SK-N-SH (cell line): ENCODE measurements around the gene EYA3.

Source experiments
- CTCF ChIP-seq: fragments of 200-600 bp; sonication (generic); IDR thresholded peaks from 2 replicates; pipeline ENCODE4 v1.6.1; 2017; ENCODE audit warnings: antibody characterized with exemption, mild to moderate bottlenecking, moderate library complexity
- FOXJ3 ChIP-seq: sonication (generic); formaldehyde crosslinking; IDR thresholded peaks from 2 replicates; pipeline ENCODE4 v1.5.1; 2020; ENCODE audit warnings: mild to moderate bottlenecking, missing genetic modification reagents
- RFX5 ChIP-seq: IDR thresholded peaks from 2 replicates; pipeline ENCODE4 v1.6.1; 2012; ENCODE audit warnings: mild to moderate bottlenecking, improper control_type of control experiment, low read length
- TAF1 ChIP-seq: IDR thresholded peaks from 2 replicates; pipeline ENCODE4 v1.6.1; 2012; ENCODE audit warnings: low read depth, mild to moderate bottlenecking, low read length, moderate library complexity, borderline replicate concordance

- no peak for TF ChIP-seq FOXJ3 (CRISPR knock-in tag)
- TF ChIP-seq CTCF: no peak
- TF ChIP-seq RFX5: no peak
- TF ChIP-seq TAF1: no peak
Observed at GRCh38 chr1:27931184-27931583, 157.2 kb downstream of the EYA3 start.
